SU-DHL-6 (cell line): ENCODE results near the gene MBOAT1.

ENCODE experiments used
- CTCF ChIP-seq: fragments of 200-600 bp; sonication (generic); IDR thresholded peaks from one replicate; pipeline ENCODE4 v1.5.1; 2017; ENCODE audit warnings: antibody characterized with exemption, mild to moderate bottlenecking, low read length, moderate library complexity; ENCODE audit not compliant: insufficient read depth, poor library complexity, severe bottlenecking
- EZH2phosphoT487 ChIP-seq: fragments of 200-600 bp; sonication (generic), shearing (Covaris generic); conservative IDR thresholded peaks from 2 replicates; pipeline ENCODE4 v1.6.1; 2018; ENCODE audit warnings: mild to moderate bottlenecking, antibody characterized with exemption, low read length, moderate library complexity, mixed read lengths

- TF ChIP-seq CTCF (no peak), EZH2phosphoT487 (no peak)
These were observed 21.9 kb upstream of the MBOAT1 start for GRCh38 chr6:20234136-20234535.
